Testis (tissue), 3 donors: ENCODE results near the gene ASMTL. TPM values are rescaled to one million over a fixed set of nuclear protein-coding genes. Genes with fewer than 3 reads are reported as not detected.

Experiments
- DNase-seq: peaks from one replicate; pipeline ENCODE4 v3.0.0-alpha.2; 2019
- H3K27ac ChIP-seq, 2 donors: fragments of 200-600 bp; sonication (generic); one replicate each; pipeline ENCODE4 v1.5.1; 2019
- H3K27me3 ChIP-seq: fragments of 200-600 bp; sonication (generic); one replicate; pipeline ENCODE4 v1.5.1; 2019
- H3K36me3 ChIP-seq: fragments of 200-600 bp; sonication (generic); one replicate; pipeline ENCODE4 v1.5.1; 2017; ENCODE audit warnings: low read depth; ENCODE audit errors: missing control alignments
- H3K4me1 ChIP-seq: fragments of 200-600 bp; sonication (generic); one replicate; pipeline ENCODE4 v1.5.1; 2019
- H3K4me3 ChIP-seq, 2 donors: fragments of 200-600 bp; sonication (generic); one replicate each; pipeline ENCODE4 v1.5.1; 2017 to 2019
- H3K9me3 ChIP-seq: fragments of 200-600 bp; sonication (generic); one replicate; pipeline ENCODE4 v1.5.1; 2017
- POLR2A ChIP-seq: fragments of 450-650 bp; IDR thresholded peaks from one replicate; pipeline ENCODE4 v1.6.1; 2017; ENCODE audit warnings: antibody characterized with exemption, mild to moderate bottlenecking, moderate library complexity
- WGBS, 2 donors: methylation state at CpG; one replicate each; pipeline ENCODE4 v1.1.5; 2018; 5-methylcytosine and 5-hydroxymethylcytosine counted together
- intact Hi-C: fragments of 100-400 bp; cut with DNase I; formaldehyde crosslinking; loops from one replicate; pipeline ENCODE4 v1.15.1; 2023; ENCODE audit warnings: low total_unique reads
- polyA plus RNA-seq: library from polyadenylated mRNA; stranded (reverse); fragments of 350-450 nt; fragmentation: Illumina TruSeq; extraction: RNeasy Lipid Tissue Mini Kit (QIAGEN cat#74804); gene quantifications from one replicate; pipeline ENCODE4 v1.2.3, GENCODE V29; 2014; ENCODE audit warnings: low read depth, low replicate concordance; ENCODE audit not compliant: insufficient read depth
- total RNA-seq, 2 donors: library from RNA; depleted of rRNA; stranded (reverse); fragments of >200 nt; gene quantifications; one replicate each; pipeline ENCODE4 v1.2.3, GENCODE V29; 2016
- TF ChIP-seq, protein P1 (sequence below), 3 experiments: fragments of 450-650 bp in 2 of 3; fragments of 200-600 bp in 1 of 3; sonication (generic) in 1 of 3; IDR thresholded peaks; one replicate each; pipeline ENCODE4 v1.5.1; 2016 to 2019; ENCODE audit warnings: antibody characterized with exemption in 3 of 3, mild to moderate bottlenecking in 2 of 3, moderate library complexity in 1 of 3

ASMTL gene
- total and polyA plus RNA-seq, 3 donors from 2014 or later = 27.0 to 41.2 (median 31.0) TPM

DNA sequence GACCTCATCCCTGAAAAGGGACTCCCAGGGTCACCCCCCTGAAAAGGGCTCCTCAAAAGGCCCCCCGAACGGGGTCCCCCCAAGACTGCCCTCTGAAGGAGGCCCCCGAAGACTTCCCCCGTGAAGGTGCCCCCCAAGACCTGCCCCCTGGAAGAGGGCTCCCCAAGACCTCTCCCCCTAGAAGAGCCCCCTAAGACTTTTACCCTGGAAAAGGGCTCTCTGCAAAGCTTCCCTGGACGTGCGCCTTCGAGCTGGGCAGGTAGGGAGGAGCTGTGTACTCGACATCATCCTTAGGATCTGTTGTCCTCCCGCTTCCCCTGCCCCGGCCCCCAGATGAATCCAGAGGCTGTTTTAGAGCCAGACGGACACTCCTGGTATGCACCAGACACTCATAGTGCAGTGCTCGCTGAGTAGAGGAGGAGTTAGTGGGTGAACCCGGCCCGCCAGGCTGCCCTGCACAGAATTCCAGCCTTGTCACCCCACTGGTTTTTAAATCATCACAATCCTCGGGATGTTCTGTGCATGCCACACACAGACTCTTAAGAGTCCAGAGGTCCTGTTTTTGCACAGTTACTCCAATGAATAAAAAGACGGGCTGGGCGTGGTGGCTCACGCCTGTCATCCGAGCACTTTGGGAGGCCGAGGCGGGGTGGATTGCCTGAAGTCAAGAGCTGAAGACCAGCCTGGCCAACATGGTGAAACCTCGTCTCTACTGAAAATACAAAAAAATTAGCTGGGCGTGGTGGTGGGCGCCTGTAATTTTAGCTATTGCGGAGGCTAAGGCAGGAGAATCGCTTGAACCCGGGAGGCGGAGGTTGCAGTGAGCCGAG is 55.1 kb downstream of the ASMTL start:
- no peaks in the 10 kb centered on the region for H3K27me3 ChIP-seq
- H3K36me3 ChIP-seq = no peaks in the 10 kb centered on the region
- no peaks in the 10 kb centered on the region for H3K9me3 ChIP-seq
- intact Hi-C loops = loop anchor here (10.0 kb wide), 1 partner anchor 47 kb away; no protein-coding TSS in a partner anchor
- 87 to 91% methylated on average over 22 to 28 of the region's 29 CpGs for WGBS, 2 donors
- TF ChIP-seq, protein P1, sequence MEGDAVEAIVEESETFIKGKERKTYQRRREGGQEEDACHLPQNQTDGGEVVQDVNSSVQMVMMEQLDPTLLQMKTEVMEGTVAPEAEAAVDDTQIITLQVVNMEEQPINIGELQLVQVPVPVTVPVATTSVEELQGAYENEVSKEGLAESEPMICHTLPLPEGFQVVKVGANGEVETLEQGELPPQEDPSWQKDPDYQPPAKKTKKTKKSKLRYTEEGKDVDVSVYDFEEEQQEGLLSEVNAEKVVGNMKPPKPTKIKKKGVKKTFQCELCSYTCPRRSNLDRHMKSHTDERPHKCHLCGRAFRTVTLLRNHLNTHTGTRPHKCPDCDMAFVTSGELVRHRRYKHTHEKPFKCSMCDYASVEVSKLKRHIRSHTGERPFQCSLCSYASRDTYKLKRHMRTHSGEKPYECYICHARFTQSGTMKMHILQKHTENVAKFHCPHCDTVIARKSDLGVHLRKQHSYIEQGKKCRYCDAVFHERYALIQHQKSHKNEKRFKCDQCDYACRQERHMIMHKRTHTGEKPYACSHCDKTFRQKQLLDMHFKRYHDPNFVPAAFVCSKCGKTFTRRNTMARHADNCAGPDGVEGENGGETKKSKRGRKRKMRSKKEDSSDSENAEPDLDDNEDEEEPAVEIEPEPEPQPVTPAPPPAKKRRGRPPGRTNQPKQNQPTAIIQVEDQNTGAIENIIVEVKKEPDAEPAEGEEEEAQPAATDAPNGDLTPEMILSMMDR (IDR thresholded peaks at IDR 0.05) = no peak
- no peak for TF ChIP-seq POLR2A
- H3K4me3 ChIP-seq = no peak overlapping the region
- peaks cover 15% of the 10 kb centered on the region for H3K4me1 ChIP-seq
- no peak for DNase-seq
- H3K27ac ChIP-seq = no peak overlapping the region

DNA sequence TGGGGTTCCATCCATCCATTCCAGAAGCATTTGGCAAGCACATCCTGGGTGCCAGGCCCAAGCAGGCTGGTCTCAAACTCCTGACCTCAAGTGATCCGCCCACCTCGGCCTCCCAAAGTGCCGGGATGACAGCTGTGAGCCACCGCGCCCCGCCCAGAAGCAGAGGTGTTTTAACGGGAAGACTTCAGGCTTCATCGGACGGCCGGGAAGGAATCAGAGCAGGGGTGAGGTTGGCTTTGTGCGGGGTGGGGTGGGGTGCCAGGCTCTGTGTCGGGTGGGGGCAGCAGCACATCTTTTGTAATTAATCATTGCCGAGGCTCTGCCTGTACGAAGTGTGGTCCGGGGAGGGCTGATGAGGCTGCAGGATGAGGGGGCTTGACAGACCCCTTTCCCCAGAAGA is 55.7 kb downstream of the ASMTL start:
- no peak overlapping the region for H3K27ac ChIP-seq
- 87 to 89% methylated on average over 8 to 15 of the region's 15 CpGs for WGBS, 2 donors
- peaks cover 15% of the 10 kb centered on the region for H3K4me1 ChIP-seq
- no peak overlapping the region for H3K4me3 ChIP-seq
- H3K9me3 ChIP-seq = no peaks in the 10 kb centered on the region
- H3K27me3 ChIP-seq = no peaks in the 10 kb centered on the region
- intact Hi-C loops = loop anchor here (10.0 kb wide), 1 partner anchor 48 kb away; no protein-coding TSS in a partner anchor
- no peaks in the 10 kb centered on the region for H3K36me3 ChIP-seq
- DNase-seq = no peak
- TF ChIP-seq, protein P1 (IDR thresholded peaks at IDR 0.05) = no peak
- no peak for TF ChIP-seq POLR2A

DNA sequence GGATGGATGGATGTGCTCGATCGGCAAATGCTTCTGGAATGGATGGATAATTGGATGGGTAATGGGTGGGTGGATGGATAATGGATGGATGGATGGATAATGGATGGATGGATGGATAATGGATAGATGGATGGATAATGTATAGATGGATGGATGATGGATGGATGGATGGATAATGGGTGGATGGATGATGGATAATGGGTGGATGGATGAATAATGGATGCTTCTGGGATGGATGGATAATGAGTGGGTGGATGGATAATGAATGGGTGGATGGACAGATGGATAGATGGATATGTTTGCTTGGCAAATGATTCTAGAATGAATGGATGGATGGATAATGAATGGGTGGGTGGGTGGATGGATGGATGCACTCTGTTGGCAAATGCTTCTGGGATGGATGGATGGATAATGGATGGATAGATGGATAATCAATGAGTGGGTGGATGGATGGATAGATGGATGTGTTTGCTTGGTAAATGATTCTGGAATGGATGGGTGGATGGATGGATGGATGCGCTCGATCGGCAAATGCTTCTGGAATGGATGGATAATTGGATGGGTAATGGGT is 57.0 kb downstream of the ASMTL start:
- Histone ChIP-seq H3K9me3 (no peaks in the 10 kb centered on the region), H3K27ac (no peak overlapping the region), H3K4me1 (peaks cover 18% of the 10 kb centered on the region), H3K27me3 (no peaks in the 10 kb centered on the region), H3K36me3 (no peaks in the 10 kb centered on the region), H3K4me3 (no peak overlapping the region)
- TF ChIP-seq POLR2A = no peak
- TF ChIP-seq, protein P1 (IDR thresholded peaks at IDR 0.05) = no peak
- WGBS, 2 donors = 96 to 98% methylated on average over 5 of the region's 5 CpGs
- intact Hi-C loops = loop anchor here (10.0 kb wide), 1 partner anchor 49 kb away; no protein-coding TSS in a partner anchor
- no peak for DNase-seq

DNA sequence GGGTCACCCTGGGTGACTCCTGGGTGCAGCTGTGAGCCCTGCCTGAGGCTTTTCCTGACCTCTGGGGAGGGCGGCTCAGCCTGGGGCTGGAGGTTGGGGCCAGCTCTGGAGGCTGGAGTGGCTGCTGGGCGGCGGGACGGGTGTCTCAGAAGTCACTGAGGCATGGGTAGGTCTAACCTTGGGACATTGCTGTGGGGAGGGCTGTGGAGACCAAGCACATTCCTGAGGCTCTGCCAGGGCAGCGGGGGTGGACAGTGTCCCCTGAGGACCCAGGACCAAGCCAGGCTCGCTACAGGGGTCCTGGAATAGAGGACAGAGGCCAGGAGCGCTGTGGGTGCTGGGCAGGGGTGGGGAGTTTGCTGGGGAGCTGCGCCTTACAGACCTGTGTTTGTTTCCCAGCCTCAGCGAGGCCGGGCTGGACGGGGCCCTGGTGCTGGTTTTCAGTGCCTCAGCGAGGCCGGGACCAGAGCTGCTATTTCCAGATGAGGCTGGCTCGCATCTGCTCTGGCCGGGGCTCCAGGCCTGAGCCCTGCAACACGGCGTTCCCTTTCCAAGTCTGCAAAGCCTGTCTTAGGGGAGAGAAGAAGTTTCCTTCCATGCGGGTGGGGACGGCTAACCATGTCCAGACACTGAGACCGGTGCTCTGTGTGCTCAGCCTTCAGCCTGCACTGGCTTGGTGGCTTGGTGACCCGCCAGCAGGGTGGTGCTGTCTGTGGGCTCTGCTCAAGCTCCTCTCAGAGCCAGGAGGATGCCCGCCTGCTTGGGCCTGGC is 57.8 kb downstream of the ASMTL start:
- DNase-seq = no peak
- no peak for TF ChIP-seq POLR2A
- TF ChIP-seq, protein P1 (IDR thresholded peaks at IDR 0.05) = no peak
- Histone ChIP-seq H3K4me1 (peaks cover 23% of the 10 kb centered on the region), H3K27me3 (no peaks in the 10 kb centered on the region), H3K36me3 (no peaks in the 10 kb centered on the region), H3K4me3 (no peak overlapping the region), H3K27ac (peak overlapping the region; percentile 68 to 99), H3K9me3 (no peaks in the 10 kb centered on the region)
- 74 to 87% methylated on average over 19 to 20 of the region's 22 CpGs for WGBS, 2 donors
- intact Hi-C loops = loop anchor here (10.0 kb wide), 1 partner anchor 50 kb away; no protein-coding TSS in a partner anchor
